ENCODE data around the gene HSD17B13.

DNA sequence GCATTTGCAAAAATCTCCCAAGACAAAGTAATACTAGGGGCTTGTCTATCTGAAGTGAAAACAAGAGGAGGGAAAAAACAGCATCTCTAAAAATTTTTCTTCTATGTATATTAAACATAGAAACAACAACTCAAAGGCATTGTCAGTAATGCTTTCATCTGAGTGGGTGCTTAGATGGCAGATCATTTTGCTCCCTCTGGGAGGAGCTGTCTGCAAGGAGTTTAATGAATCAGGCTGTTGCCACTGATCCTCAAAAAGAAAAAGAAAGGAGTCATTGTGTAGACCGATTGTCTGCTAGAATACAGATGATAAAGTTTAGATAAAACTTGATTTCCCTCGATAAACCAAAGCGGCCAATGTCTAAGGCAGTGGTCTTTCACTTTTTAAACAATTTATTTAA lies 52.5 kb downstream of the HSD17B13 start:
- TF ChIP-seq, protein P1, sequence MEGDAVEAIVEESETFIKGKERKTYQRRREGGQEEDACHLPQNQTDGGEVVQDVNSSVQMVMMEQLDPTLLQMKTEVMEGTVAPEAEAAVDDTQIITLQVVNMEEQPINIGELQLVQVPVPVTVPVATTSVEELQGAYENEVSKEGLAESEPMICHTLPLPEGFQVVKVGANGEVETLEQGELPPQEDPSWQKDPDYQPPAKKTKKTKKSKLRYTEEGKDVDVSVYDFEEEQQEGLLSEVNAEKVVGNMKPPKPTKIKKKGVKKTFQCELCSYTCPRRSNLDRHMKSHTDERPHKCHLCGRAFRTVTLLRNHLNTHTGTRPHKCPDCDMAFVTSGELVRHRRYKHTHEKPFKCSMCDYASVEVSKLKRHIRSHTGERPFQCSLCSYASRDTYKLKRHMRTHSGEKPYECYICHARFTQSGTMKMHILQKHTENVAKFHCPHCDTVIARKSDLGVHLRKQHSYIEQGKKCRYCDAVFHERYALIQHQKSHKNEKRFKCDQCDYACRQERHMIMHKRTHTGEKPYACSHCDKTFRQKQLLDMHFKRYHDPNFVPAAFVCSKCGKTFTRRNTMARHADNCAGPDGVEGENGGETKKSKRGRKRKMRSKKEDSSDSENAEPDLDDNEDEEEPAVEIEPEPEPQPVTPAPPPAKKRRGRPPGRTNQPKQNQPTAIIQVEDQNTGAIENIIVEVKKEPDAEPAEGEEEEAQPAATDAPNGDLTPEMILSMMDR (IDR thresholded peaks at IDR 0.05): peak in 3 of 6 experiments; percentile 37 to 61 (median 55)
- TF ChIP-seq POLR2AphosphoS5 (IDR thresholded peaks at IDR 0.05) (no peak), POLR2A (IDR thresholded peaks at IDR 0.05) (no peak), EP300 (IDR thresholded peaks at IDR 0.05) (no peak)
